GM12878 (cell line): ENCODE results near the gene LRRC75B. TPM values are rescaled to one million over a fixed set of nuclear protein-coding genes. Genes with fewer than 3 reads are reported as not detected.

Experiments used
- ATAC-seq: fragments of 200-7000 bp; cut with Tn5 transposase; 3 replicates; pipeline ENCODE4 v1.9.1; 2020; ENCODE audit warnings: mild to moderate bottlenecking, moderate library complexity
- BruUV-seq: library from RNA; stranded (reverse); fragments of 400-500 nt; replicated peaks from 2 replicates; lab custom pipeline; 2021; lab: Mats Ljungman, UMichigan
- CTCF ChIA-PET: fragments of 300-600 bp; sonication (Branson Sonifier 250); formaldehyde crosslinking; extraction: SDS; loops from one replicate; lab custom pipeline; 2021; ENCODE audit warnings: inconsistent platforms; lab: Yijun Ruan, JAX
- POLR2A ChIA-PET: fragments of 350-600 bp; formaldehyde crosslinking; extraction: SDS; loops from one replicate; lab custom pipeline; 2021; ENCODE audit warnings: inconsistent platforms; lab: Charles Lee
- RAD21 ChIA-PET: fragments of 300-600 bp; sonication (Branson Sonifier 250); formaldehyde crosslinking; loops from one replicate; lab custom pipeline; 2023; ENCODE audit warnings: antibody characterized with exemption; ENCODE audit not compliant: unreplicated experiment; lab: Charles Lee
- SMC1A ChIA-PET: fragments of 300-600 bp; sonication (Branson Sonifier 250); formaldehyde crosslinking; loops from one replicate; lab custom pipeline; 2023; ENCODE audit not compliant: unreplicated experiment, uncharacterized antibody; lab: Charles Lee
- DNase-seq: peaks from one replicate; pipeline ENCODE4 v3.0.0-alpha.2; 2011; ENCODE audit warnings: low read depth, low spot score
- FAIRE-seq: peaks from 3 replicates; lab custom pipeline; 2011; peaks lifted over from hg19 to GRCh38; lab: Jason Lieb, UNC
- H2AFZ ChIP-seq: 2 replicates; pipeline ENCODE4 v1.6.0; 2011; ENCODE audit warnings: low read depth, low read length, control low read depth; ENCODE audit not compliant: control insufficient read depth
- H3K27ac ChIP-seq: 2 replicates; pipeline ENCODE4 v1.5.1; 2011; ENCODE audit warnings: control low read depth; ENCODE audit not compliant: control insufficient read depth, insufficient read depth
- H3K27me3 ChIP-seq, 2 experiments: replicated peaks in 1 of 2; 2 replicates each; pipeline versions ENCODE4 v1.6.0 to v1.6.1; 2011; ENCODE audit warnings: low read length in 1 of 2; ENCODE audit not compliant: control insufficient read depth in 2 of 2, insufficient read depth in 2 of 2
- H3K36me3 ChIP-seq, 2 experiments: 2 replicates each; pipeline ENCODE4 v1.5.1; 2011; ENCODE audit warnings: low read length in 1 of 2; ENCODE audit not compliant: control insufficient read depth in 2 of 2, insufficient read depth in 2 of 2
- H3K4me1 ChIP-seq: 2 replicates; pipeline ENCODE4 v1.6.1; 2011; ENCODE audit warnings: mild to moderate bottlenecking, low read length, moderate library complexity, mixed read lengths; ENCODE audit not compliant: control insufficient read depth, insufficient read depth
- H3K4me2 ChIP-seq: 2 replicates; pipeline ENCODE4 v1.6.0; 2011; ENCODE audit warnings: control low read depth; ENCODE audit not compliant: control insufficient read depth, insufficient read depth
- H3K4me3 ChIP-seq: fragments of 200-600 bp; sonication (generic); 2 replicates; pipeline ENCODE4 v1.5.1; 2016
- H3K79me2 ChIP-seq: 2 replicates; pipeline ENCODE4 v1.6.0; 2011; ENCODE audit warnings: low read length; ENCODE audit not compliant: control insufficient read depth, insufficient read depth
- H3K9ac ChIP-seq: 2 replicates; pipeline ENCODE4 v1.8.0; 2011; ENCODE audit warnings: low read length, control low read depth, mixed read lengths; ENCODE audit not compliant: control insufficient read depth, insufficient read depth
- H3K9me3 ChIP-seq: replicated peaks from 3 replicates; pipeline ENCODE4 v1.5.1; 2011; ENCODE audit warnings: mild to moderate bottlenecking, low read length; ENCODE audit not compliant: control insufficient read depth, insufficient read depth
- H4K20me1 ChIP-seq: 2 replicates; pipeline ENCODE4 v1.6.0; 2011; ENCODE audit not compliant: control insufficient read depth, insufficient read depth
- EGR1 ChIP-seq, 2 experiments: IDR thresholded peaks; 1 replicate in 1 of 2; 2 replicates in 1 of 2; pipeline ENCODE4 v1.6.1; 2011 to 2012; ENCODE audit warnings: low read depth in 2 of 2, low read length in 2 of 2, borderline replicate concordance in 1 of 2, mild to moderate bottlenecking in 1 of 2, moderate library complexity in 1 of 2
- ELK1 ChIP-seq: IDR thresholded peaks from 2 replicates; pipeline ENCODE4 v1.6.1; 2012; ENCODE audit warnings: low read depth, low read length, improper control_type of control experiment
- MYB ChIP-seq: fragments of 150-350 bp; IDR thresholded peaks from 2 replicates; pipeline ENCODE4 v1.6.1; 2014; ENCODE audit warnings: mild to moderate bottlenecking, low read depth, low read length, borderline replicate concordance
- POU2F2 ChIP-seq: IDR thresholded peaks from 3 replicates; pipeline ENCODE4 v1.6.1; 2011; ENCODE audit warnings: low read depth, mild to moderate bottlenecking, low read length, borderline replicate concordance
- TCF12 ChIP-seq: IDR thresholded peaks from 2 replicates; pipeline ENCODE4 v1.6.1; 2011; ENCODE audit warnings: low read depth, mild to moderate bottlenecking, low read length
- WGBS: methylation state at CpG from one replicate; pipeline ENCODE4 v1.1.6; 2016; ENCODE audit warnings: low lambda C conversion rate; ENCODE audit not compliant: insufficient replicate concordance, insufficient coverage; ENCODE audit errors: missing lambda C conversion rate; 5-methylcytosine and 5-hydroxymethylcytosine counted together
- in situ Hi-C: fragments of 300-500 bp; cut with MboI; formaldehyde crosslinking; loops from 9 replicates; pipeline ENCODE4 v1.14.3; 2018; ENCODE audit warnings: mixed read lengths
- intact Hi-C: fragments of 100-400 bp; cut with micrococcal nuclease; formaldehyde crosslinking; loops from one replicate; pipeline ENCODE4 v1.14.2; 2022; ENCODE audit not compliant: unreplicated experiment
- polyA plus RNA-seq, 11 experiments: library from polyadenylated mRNA; depleted of rRNA in 4 of 11; unstranded in 6 of 11; stranded (reverse) in 5 of 11; fragments of >200 nt; fragmentation: Nextera tagmentation in 4 of 11; fragmentation: Illumina TruSeq in 1 of 11; extraction: Ambion mirVana in 4 of 11; extraction: Trizol in 1 of 11; gene quantifications; 1 replicate in 1 of 11; 2 replicates in 10 of 11; pipeline versions ENCODE4 v1.2.1 to v1.2.3, GENCODE V29; 2011 to 2016; ENCODE audit warnings: inconsistent platforms in 2 of 11, missing spikeins in 2 of 11, low read depth in 1 of 11
- total RNA-seq, 4 experiments: library from RNA; depleted of rRNA in 3 of 4; stranded (reverse); fragments of >200 nt in 3 of 4; fragmentation: Illumina TruSeq in 1 of 4; extraction: Trizol in 1 of 4; gene quantifications; 2 replicates each; pipeline versions ENCODE4 v1.2.1 to v1.2.3, GENCODE V29; 2013 to 2021

The LRRC75B gene
- total and polyA plus RNA-seq, 10 of the 15 experiments (the other 5 are each of a cell fraction or from before 2014, with no cell fraction given) = 0.09 to 0.98 (median 0.11) TPM; not detected in 3

GRCh38 chr22:24582056-24582814 is 10.6 kb downstream of the LRRC75B start:
- no peaks in the 10 kb centered on the region for H3K4me1 ChIP-seq
- POLR2A ChIA-PET = interaction anchor here (0.6 kb wide), 1 partner anchor 176 kb away, joined by 4 read pairs; no protein-coding TSS in a partner anchor
- ATAC-seq = no peak
- in situ Hi-C loops (no loop called here), intact Hi-C loops (no loop called here)
- CTCF ChIA-PET = no interaction called here
- DNase-seq = no peak
- H3K36me3 ChIP-seq = no peaks in the 10 kb centered on the region
- no peaks in the 10 kb centered on the region for H3K79me2 ChIP-seq
- H2AFZ ChIP-seq = no peak overlapping the region
- no TSS peak for BruUV-seq
- no peak overlapping the region for H3K27ac ChIP-seq
- RAD21 ChIA-PET = interaction anchor here (0.6 to 0.8 kb wide), 2 partner anchors 11 kb away, joined by 3 read pairs; no protein-coding TSS in a partner anchor
- no peaks in the 10 kb centered on the region for H4K20me1 ChIP-seq
- no peaks in the 10 kb centered on the region for H3K9me3 ChIP-seq
- H3K4me3 ChIP-seq = no peak overlapping the region
- TF ChIP-seq TCF12 = no peak
- no peak for TF ChIP-seq MYB
- TF ChIP-seq POU2F2 = no peak
- TF ChIP-seq EGR1 (IDR thresholded peaks at IDR 0.05; ENCODE audit: borderline replicate concordance in 1 of 2, low read depth in 2 of 2, low read length in 2 of 2) = no peak
- TF ChIP-seq ELK1 = no peak
- TF ChIP-seq, all 136 proteins: peak for 0
- H3K27me3 ChIP-seq = no peaks in the 10 kb centered on the region
- H3K4me2 ChIP-seq = no peak overlapping the region
- SMC1A ChIA-PET = no interaction called here
- WGBS = 83% methylated on average over 12 of the region's 12 CpGs
- no peak overlapping the region for H3K9ac ChIP-seq
- no peak for FAIRE-seq
